ENCODE results near the gene EPN1. TPM values are rescaled to one million over a fixed set of nuclear protein-coding genes. Genes with fewer than 3 reads are reported as not detected.

Gene EPN1
- total RNA-seq, 4 donors from 2014 or later, result 121 to 242 (median 185) TPM

- TF ChIP-seq POLR2AphosphoS5 (IDR thresholded peaks at IDR 0.05), result no peak
- in situ Hi-C loops (cut with MboI; ENCODE audit: low pct_ligation_motif_present in 1 of 4, low pct_unique_long_range_greater_than_20kb in 1 of 4, low sequenced_read_pairs in 3 of 4), result no loop called here
- WGBS, 2 donors (ENCODE audit: low coverage in 1 of 2), result 19% methylated on average over 6 of the region's 6 CpGs; no CpG with 5 or more reads in 1 of the 2 donors
- H3K27me3 ChIP-seq, result no peaks in the 10 kb centered on the region
- H3K4me3 ChIP-seq, result peak overlapping the region in 2 of 4 donors; percentile 5 to 65
- H3K36me3 ChIP-seq, result peaks cover 0 to 12% (median 6%) of the 10 kb centered on the region in 4 donors
- H3K9me3 ChIP-seq, result no peaks in the 10 kb centered on the region
- no peak for DNase-seq
- peak overlapping the region; percentile 59 to 99 (median 95) for H3K27ac ChIP-seq
- H3K4me1 ChIP-seq, result peaks cover 22 to 72% (median 41%) of the 10 kb centered on the region in 4 donors
- intact Hi-C loops (cut with DNase I; ENCODE audit: low total_unique reads), result no loop called here
Observed at GRCh38 chr19:55677572-55678028, 2.6 kb downstream of the EPN1 start.

DNA sequence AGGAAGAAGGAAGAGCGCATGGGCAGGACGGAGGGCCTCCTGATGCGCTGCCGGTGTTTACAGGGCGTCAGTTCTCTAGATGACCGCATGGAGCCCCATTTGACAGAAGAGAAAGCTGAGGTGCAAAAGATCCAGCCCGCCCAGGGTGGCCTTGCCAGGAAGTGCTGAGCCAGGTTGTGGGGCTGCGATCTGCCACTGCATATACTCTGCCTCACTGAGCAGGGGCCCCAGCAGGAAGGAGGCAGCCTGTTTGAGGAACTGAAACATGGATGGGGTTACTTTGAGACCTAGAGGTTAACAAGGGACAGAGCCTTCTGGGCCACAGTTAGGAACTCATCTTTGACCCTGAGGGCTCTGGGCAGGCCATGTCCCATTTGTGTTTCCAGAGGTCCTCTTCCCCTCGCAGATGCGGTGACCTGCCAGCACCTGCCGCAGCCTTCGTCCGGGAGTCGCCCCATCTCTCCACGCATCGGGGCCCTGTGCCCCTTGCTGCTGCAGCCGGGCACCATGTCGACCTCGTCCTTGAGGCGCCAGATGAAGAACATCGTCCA, 3.2 kb downstream of the EPN1 start:
- DNase-seq, result peak; percentile 70
- H3K4me3 ChIP-seq, result peak overlapping the region in 1 of 4 donors; percentile 65
- no peak for TF ChIP-seq POLR2A (IDR thresholded peaks at IDR 0.05)
- no peak for TF ChIP-seq POLR2AphosphoS5 (IDR thresholded peaks at IDR 0.05)
- TF ChIP-seq CTCF (IDR thresholded peaks at IDR 0.05), result no peak
- TF ChIP-seq EP300 (IDR thresholded peaks at IDR 0.05; ENCODE audit: low read depth), result no peak
- H3K27ac ChIP-seq, result peak overlapping the region; percentile 59 to 99 (median 95)
- in situ Hi-C loops (cut with MboI; ENCODE audit: low pct_ligation_motif_present in 1 of 4, low pct_unique_long_range_greater_than_20kb in 1 of 4, low sequenced_read_pairs in 3 of 4) (no loop called here), intact Hi-C loops (cut with DNase I; ENCODE audit: low total_unique reads) (no loop called here)
- peaks cover 0 to 12% (median 6%) of the 10 kb centered on the region in 4 donors for H3K36me3 ChIP-seq
- no peaks in the 10 kb centered on the region for H3K27me3 ChIP-seq
- peaks cover 22 to 75% (median 44%) of the 10 kb centered on the region in 4 donors for H3K4me1 ChIP-seq
- no peaks in the 10 kb centered on the region for H3K9me3 ChIP-seq
- 83% methylated on average over 21 of the region's 21 CpGs; no CpG with 5 or more reads in 1 of the 2 donors for WGBS, 2 donors (ENCODE audit: low coverage in 1 of 2)

GRCh38 chr19:55679343-55680257, 4.6 kb downstream of the EPN1 start:
- H3K4me1 ChIP-seq, result peaks cover 19 to 75% (median 48%) of the 10 kb centered on the region in 4 donors
- H3K9me3 ChIP-seq, result no peaks in the 10 kb centered on the region
- H3K27ac ChIP-seq, result peak overlapping the region in 1 of 4 donors; percentile 95
- no peak for DNase-seq
- H3K36me3 ChIP-seq, result peaks cover 0 to 12% (median 6%) of the 10 kb centered on the region in 4 donors
- WGBS, 2 donors (ENCODE audit: low coverage in 1 of 2), result 84% methylated on average over 24 of the region's 24 CpGs; no CpG with 5 or more reads in 1 of the 2 donors
- intact Hi-C loops (cut with DNase I; ENCODE audit: low total_unique reads), result no loop called here
- in situ Hi-C loops (cut with MboI; ENCODE audit: low pct_ligation_motif_present in 1 of 4, low pct_unique_long_range_greater_than_20kb in 1 of 4, low sequenced_read_pairs in 3 of 4), result no loop called here
- TF ChIP-seq EP300 (IDR thresholded peaks at IDR 0.05; ENCODE audit: low read depth) (no peak), CTCF (IDR thresholded peaks at IDR 0.05) (no peak), POLR2A (IDR thresholded peaks at IDR 0.05) (no peak), POLR2AphosphoS5 (IDR thresholded peaks at IDR 0.05) (no peak)
- H3K4me3 ChIP-seq, result no peak overlapping the region
- no peaks in the 10 kb centered on the region for H3K27me3 ChIP-seq

DNA sequence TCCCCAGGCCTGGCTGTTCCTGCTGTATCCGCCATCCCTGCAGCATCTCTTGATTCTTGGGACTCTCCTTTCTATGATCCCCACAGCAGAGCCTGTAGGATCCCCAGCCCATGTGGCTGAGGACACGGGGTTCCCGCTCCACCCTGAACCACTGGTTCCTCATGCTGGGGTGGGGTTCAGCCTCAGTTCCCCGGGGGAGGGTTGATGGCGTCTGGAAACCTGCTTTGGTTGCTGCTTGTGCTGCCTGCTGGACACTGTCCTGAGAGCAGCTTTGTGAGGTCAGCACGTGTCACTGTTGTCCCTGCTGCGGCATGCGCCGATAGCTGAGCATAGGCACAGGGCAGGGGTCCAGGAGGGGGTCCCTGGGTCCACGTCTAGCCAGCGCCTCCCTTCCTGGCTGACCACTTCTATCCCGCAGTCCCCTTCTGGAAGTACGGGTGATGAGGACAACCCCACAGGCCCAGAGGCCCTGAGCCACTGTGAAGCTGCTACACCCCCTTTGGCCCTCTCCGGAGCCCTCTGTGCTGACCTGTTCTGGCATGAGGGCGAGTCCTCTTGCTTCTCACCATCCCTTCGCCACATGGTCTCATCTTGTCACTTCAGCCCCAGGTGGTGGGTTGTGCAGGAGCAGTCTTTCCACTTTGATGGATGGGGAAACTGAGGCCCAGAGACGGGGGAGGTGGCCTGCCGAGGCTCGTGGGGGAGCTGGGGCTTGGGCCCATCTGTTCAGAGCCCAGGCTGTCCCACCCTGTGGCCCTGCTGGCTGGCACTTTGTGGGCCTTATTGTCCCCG, 5.5 kb downstream of the EPN1 start:
- no peak overlapping the region for H3K27ac ChIP-seq
- peaks cover 0 to 18% (median 8%) of the 10 kb centered on the region in 4 donors for H3K36me3 ChIP-seq
- peaks cover 26 to 83% (median 55%) of the 10 kb centered on the region in 4 donors for H3K4me1 ChIP-seq
- no peaks in the 10 kb centered on the region for H3K9me3 ChIP-seq
- H3K4me3 ChIP-seq, result no peak overlapping the region
- in situ Hi-C loops (cut with MboI; ENCODE audit: low pct_ligation_motif_present in 1 of 4, low pct_unique_long_range_greater_than_20kb in 1 of 4, low sequenced_read_pairs in 3 of 4) (no loop called here), intact Hi-C loops (cut with DNase I; ENCODE audit: low total_unique reads) (no loop called here)
- 92% methylated on average over 20 of the region's 20 CpGs; no CpG with 5 or more reads in 1 of the 2 donors for whole genome bisulfite sequencing, 2 donors (ENCODE audit: low coverage in 1 of 2)
- no peaks in the 10 kb centered on the region for H3K27me3 ChIP-seq
- DNase-seq, result no peak
- TF ChIP-seq POLR2AphosphoS5 (IDR thresholded peaks at IDR 0.05), result no peak
- no peak for TF ChIP-seq CTCF (IDR thresholded peaks at IDR 0.05)
- no peak for TF ChIP-seq POLR2A (IDR thresholded peaks at IDR 0.05)
- TF ChIP-seq EP300 (IDR thresholded peaks at IDR 0.05; ENCODE audit: low read depth), result no peak

Measured in transverse colon (tissue), 4 donors.